ENCODE measurements around the gene RBM43. TPM values are rescaled to one million over a fixed set of nuclear protein-coding genes. Genes with fewer than 3 reads are reported as not detected.

The RBM43 gene
- total and polyA plus RNA-seq, 4 donors = 1.6 to 4.9 (median 2.7) TPM

DNA sequence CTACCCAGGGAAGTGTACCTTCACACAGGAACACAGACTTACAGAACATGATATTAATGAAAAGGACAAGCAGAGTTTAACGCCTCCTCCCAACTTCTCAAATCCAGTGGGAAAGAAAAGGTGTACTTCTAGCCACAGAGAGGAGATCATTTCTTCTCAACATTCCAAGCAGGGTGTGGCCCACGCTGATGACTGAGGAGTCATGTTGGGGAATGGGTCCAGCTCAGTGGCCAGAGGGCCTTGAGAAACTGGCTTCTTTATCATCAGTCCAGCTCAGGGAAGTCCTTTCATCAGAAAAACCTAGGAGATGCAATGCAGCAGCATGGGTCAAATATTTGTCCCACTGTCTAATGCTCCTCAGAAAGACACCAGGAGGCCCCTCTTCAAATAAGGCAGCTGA, 63.0 kb downstream of the RBM43 start:
- DNase-seq (ENCODE audit: low spot score) = no peak
- no peak overlapping the region for H3K9ac ChIP-seq (ENCODE audit: low read depth in 1 of 2, low read length in 2 of 2)
- H3K4me3 ChIP-seq (ENCODE audit: low read depth in 1 of 3, low read length in 3 of 3) = no peak overlapping the region
- TF ChIP-seq SP1 (IDR thresholded peaks at IDR 0.05) = no peak
- TF ChIP-seq JUND (IDR thresholded peaks at IDR 0.05) = no peak
- TF ChIP-seq, protein P1, sequence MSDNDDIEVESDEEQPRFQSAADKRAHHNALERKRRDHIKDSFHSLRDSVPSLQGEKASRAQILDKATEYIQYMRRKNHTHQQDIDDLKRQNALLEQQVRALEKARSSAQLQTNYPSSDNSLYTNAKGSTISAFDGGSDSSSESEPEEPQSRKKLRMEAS (IDR thresholded peaks at IDR 0.05) = no peak
- TF ChIP-seq TAF1 (conservative IDR thresholded peaks at IDR 0.05) = no peak
- TF ChIP-seq, protein P2, sequence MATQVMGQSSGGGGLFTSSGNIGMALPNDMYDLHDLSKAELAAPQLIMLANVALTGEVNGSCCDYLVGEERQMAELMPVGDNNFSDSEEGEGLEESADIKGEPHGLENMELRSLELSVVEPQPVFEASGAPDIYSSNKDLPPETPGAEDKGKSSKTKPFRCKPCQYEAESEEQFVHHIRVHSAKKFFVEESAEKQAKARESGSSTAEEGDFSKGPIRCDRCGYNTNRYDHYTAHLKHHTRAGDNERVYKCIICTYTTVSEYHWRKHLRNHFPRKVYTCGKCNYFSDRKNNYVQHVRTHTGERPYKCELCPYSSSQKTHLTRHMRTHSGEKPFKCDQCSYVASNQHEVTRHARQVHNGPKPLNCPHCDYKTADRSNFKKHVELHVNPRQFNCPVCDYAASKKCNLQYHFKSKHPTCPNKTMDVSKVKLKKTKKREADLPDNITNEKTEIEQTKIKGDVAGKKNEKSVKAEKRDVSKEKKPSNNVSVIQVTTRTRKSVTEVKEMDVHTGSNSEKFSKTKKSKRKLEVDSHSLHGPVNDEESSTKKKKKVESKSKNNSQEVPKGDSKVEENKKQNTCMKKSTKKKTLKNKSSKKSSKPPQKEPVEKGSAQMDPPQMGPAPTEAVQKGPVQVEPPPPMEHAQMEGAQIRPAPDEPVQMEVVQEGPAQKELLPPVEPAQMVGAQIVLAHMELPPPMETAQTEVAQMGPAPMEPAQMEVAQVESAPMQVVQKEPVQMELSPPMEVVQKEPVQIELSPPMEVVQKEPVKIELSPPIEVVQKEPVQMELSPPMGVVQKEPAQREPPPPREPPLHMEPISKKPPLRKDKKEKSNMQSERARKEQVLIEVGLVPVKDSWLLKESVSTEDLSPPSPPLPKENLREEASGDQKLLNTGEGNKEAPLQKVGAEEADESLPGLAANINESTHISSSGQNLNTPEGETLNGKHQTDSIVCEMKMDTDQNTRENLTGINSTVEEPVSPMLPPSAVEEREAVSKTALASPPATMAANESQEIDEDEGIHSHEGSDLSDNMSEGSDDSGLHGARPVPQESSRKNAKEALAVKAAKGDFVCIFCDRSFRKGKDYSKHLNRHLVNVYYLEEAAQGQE (IDR thresholded peaks at IDR 0.05) = no peak
- no peak for TF ChIP-seq RAD21 (IDR thresholded peaks at IDR 0.05)
- no peak for TF ChIP-seq EGR1 (IDR thresholded peaks at IDR 0.05; ENCODE audit: low read depth in 2 of 2)
- no peak for TF ChIP-seq YY1 (IDR thresholded peaks at IDR 0.05)
- no peak for TF ChIP-seq RXRA (IDR thresholded peaks at IDR 0.05)
- no peak for TF ChIP-seq FOXA2 (IDR thresholded peaks at IDR 0.05)
- TF ChIP-seq FOXA1 (IDR thresholded peaks at IDR 0.05) = no peak
- no peak for TF ChIP-seq ZBTB33 (IDR thresholded peaks at IDR 0.05)
- no peak for TF ChIP-seq HNF4A (conservative IDR thresholded peaks at IDR 0.05)
- TF ChIP-seq CTCF (IDR thresholded peaks at IDR 0.05; ENCODE audit: low read depth, low read length, missing input control) = no peak
- no peak for TF ChIP-seq GABPA (IDR thresholded peaks at IDR 0.05 in 1 of 2, conservative IDR thresholded peaks at IDR 0.05 in 1 of 2)
- no peak for TF ChIP-seq HNF4G (IDR thresholded peaks at IDR 0.05)
- no peak for TF ChIP-seq NR2F2 (IDR thresholded peaks at IDR 0.05)
- H3K27me3 ChIP-seq (ENCODE audit: control insufficient read depth in 4 of 4, insufficient read depth in 4 of 4, low read length in 3 of 4) = no peaks in the 10 kb centered on the region
- no peaks in the 10 kb centered on the region for H3K4me1 ChIP-seq (ENCODE audit: control insufficient read depth in 4 of 4, insufficient read depth in 4 of 4, low read length in 3 of 4)
- no peak overlapping the region for H3K27ac ChIP-seq (ENCODE audit: low read depth in 1 of 2, low read length in 2 of 2)
- 88% methylated on average over 2 of the region's 2 CpGs for WGBS
- no peaks in the 10 kb centered on the region for H3K36me3 ChIP-seq (ENCODE audit: control insufficient read depth in 4 of 4, insufficient read depth in 3 of 4, low read depth in 1 of 4, low read length in 3 of 4)
- no peaks in the 10 kb centered on the region for H3K9me3 ChIP-seq (ENCODE audit: control insufficient read depth in 4 of 4, low read length in 3 of 4)

Other genes starting within 250 kb of the RBM43 start
- 10 to 100 TPM; 12.6 to 15.2 TPM for gene NMI, start 27.8 kb upstream of the RBM43 start, total RNA-seq
- gene NMI, start 27.8 kb upstream of the RBM43 start, polyA plus RNA-seq = 10 to 100 TPM in 1 of 2 donors, 1 to 10 TPM in 1; 8.6 to 13.1 TPM
- gene TNFAIP6, start 95.7 kb upstream of the RBM43 start, total RNA-seq = under 1 TPM; 0.17 to 0.28 TPM
- under 1 TPM; 0.18 to 0.21 TPM for gene TNFAIP6, start 95.7 kb upstream of the RBM43 start, polyA plus RNA-seq
- gene RIF1, start 148.0 kb upstream of the RBM43 start, total RNA-seq = 10 to 100 TPM; 15.3 to 26.9 TPM
- 1 to 10 TPM; 2.2 to 9.0 TPM for gene RIF1, start 148.0 kb upstream of the RBM43 start, polyA plus RNA-seq

Data from liver (tissue), 9 donors.